GM12872 (cell line): ENCODE data around the gene SPRED3.
A peak's percentile ranks its signal among the peaks of the same experiment; 100 is the strongest.

Experiments used
- CTCF ChIP-seq: IDR thresholded peaks from 3 replicates; pipeline ENCODE4 v1.5.1; 2011; ENCODE audit warnings: low read depth, mild to moderate bottlenecking, low read length, moderate library complexity; ENCODE audit not compliant: insufficient read depth

SPRED3 gene

GRCh38 chr19:38440592-38440991 lies 52.1 kb downstream of the SPRED3 start:
- TF ChIP-seq CTCF, result no peak

- 0 out of 3 replicates have a peak, but pooled peaks have one; percentile 24 for TF ChIP-seq CTCF
These were observed 53.3 kb downstream of the SPRED3 start for GRCh38 chr19:38441657-38442348.

DNA sequence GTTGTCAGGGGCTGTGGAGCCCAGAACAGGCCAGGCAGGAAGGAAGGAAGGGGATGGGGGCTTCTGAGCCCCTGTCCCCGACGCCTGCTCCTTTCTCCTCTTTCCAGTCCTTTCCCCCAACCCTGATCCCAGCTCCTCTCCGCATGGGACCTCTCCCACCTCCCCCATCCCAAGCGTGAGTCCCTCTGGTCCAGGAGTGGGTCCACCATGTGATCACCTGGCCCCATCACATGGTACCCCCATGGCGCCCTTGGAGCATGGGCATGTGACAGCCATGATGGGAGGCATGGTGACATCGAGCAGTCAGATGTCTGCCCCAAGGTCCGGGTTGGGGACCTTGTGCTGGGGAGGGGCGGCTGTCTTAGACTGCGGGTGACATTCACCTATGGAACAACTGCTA lies 54.2 kb downstream of the SPRED3 start:
- TF ChIP-seq CTCF, result no peak

DNA sequence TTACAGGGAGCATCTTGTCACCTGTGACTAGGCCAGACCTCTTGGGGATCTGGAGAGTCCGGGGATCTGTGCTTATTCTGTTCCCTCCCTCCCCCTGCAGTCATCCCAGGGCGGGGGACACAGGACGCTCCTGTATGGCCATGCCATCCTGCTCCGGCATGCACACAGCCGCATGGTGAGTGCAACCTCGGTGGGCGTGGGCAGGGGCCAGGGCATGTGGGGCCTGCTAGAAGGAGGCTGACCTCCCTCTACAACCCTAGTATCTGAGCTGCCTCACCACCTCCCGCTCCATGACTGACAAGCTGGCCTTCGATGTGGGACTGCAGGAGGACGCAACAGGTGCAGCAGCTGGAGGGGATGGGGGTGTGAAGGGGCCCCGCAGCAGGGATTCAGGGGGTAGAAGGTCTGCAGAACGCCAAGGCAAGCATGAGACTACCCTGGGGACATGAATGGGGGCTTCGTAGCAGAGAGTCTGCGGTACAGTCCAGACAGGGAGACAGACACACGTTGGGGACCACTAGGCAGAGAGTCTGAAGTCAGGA lies 55.0 kb downstream of the SPRED3 start:
- no peak for TF ChIP-seq CTCF

- TF ChIP-seq CTCF, result no peak
These were observed 55.5 kb downstream of the SPRED3 start for GRCh38 chr19:38444026-38444425.

- no peak for TF ChIP-seq CTCF
These were observed 56.9 kb downstream of the SPRED3 start for GRCh38 chr19:38445362-38445761.

- TF ChIP-seq CTCF, result no peak
These were observed 59.7 kb downstream of the SPRED3 start for GRCh38 chr19:38448225-38448624.
